Sigmoid colon (tissue), 4 donors: ENCODE data around the gene TLE1.

ENCODE experiments used
- POLR2A ChIP-seq, 2 donors: fragments of 450-650 bp; IDR thresholded peaks; one replicate each; pipeline ENCODE4 v1.6.1; 2016; ENCODE audit warnings: antibody characterized with exemption in 2 of 2, mild to moderate bottlenecking in 2 of 2, moderate library complexity in 2 of 2
- POLR2AphosphoS5 ChIP-seq, 4 donors: sonication (generic); formaldehyde crosslinking; IDR thresholded peaks; one replicate each; pipeline ENCODE4 v1.6.1; 2017; ENCODE audit warnings: antibody characterized with exemption in 4 of 4
- TF ChIP-seq, protein P1 (sequence below), 4 experiments: fragments of 450-650 bp in 3 of 4; fragments of 200-600 bp in 1 of 4; IDR thresholded peaks; one replicate each; pipeline ENCODE4 v1.5.1; 2016 to 2019; ENCODE audit warnings: antibody characterized with exemption in 4 of 4, mild to moderate bottlenecking in 3 of 4, moderate library complexity in 2 of 4

DNA sequence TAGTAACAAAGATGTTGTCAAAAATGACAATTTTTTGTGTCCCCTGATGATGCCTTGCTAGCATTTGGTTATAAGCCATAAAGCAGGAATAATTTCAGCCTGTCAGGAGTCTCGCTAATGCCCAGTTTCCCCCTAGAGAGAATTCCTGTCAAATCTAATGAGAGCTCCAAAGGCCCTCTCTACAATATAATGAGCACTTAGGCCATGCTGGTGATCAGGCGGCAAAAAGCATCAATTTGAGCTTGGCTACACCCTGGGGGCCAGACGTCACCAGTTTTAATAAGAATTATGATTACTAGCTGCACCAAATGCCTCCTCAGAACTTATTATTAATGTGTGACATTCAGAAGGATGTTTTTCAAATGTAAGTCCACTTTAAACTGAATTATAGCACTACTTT, 6.1 kb downstream of the TLE1 start:
- TF ChIP-seq, protein P1, sequence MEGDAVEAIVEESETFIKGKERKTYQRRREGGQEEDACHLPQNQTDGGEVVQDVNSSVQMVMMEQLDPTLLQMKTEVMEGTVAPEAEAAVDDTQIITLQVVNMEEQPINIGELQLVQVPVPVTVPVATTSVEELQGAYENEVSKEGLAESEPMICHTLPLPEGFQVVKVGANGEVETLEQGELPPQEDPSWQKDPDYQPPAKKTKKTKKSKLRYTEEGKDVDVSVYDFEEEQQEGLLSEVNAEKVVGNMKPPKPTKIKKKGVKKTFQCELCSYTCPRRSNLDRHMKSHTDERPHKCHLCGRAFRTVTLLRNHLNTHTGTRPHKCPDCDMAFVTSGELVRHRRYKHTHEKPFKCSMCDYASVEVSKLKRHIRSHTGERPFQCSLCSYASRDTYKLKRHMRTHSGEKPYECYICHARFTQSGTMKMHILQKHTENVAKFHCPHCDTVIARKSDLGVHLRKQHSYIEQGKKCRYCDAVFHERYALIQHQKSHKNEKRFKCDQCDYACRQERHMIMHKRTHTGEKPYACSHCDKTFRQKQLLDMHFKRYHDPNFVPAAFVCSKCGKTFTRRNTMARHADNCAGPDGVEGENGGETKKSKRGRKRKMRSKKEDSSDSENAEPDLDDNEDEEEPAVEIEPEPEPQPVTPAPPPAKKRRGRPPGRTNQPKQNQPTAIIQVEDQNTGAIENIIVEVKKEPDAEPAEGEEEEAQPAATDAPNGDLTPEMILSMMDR (IDR thresholded peaks at IDR 0.05) = no peak
- TF ChIP-seq POLR2AphosphoS5 (IDR thresholded peaks at IDR 0.05) = no peak
- TF ChIP-seq POLR2A (IDR thresholded peaks at IDR 0.05) = no peak
